Inflammatory macrophage treated with lipopolysaccharide for 1 hour (primary cell): Measurements from ENCODE around the gene FOXO3.
A peak's percentile ranks its signal among the peaks of the same experiment; 100 is the strongest.
"Not testable (repeated sequence)": the region's sequence is repeated elsewhere in the genome, so short reads cannot be mapped to it uniquely, and the experiment has no call there.

Source experiments
- DNase-seq, 2 donors: peaks; one replicate each; pipeline ENCODE4 v3.0.0-alpha.2; 2020 to 2022

Gene FOXO3

GRCh38 chr6:108665495-108666196 lies 104.9 kb downstream of the FOXO3 start:
- DNase-seq = no peak

DNA sequence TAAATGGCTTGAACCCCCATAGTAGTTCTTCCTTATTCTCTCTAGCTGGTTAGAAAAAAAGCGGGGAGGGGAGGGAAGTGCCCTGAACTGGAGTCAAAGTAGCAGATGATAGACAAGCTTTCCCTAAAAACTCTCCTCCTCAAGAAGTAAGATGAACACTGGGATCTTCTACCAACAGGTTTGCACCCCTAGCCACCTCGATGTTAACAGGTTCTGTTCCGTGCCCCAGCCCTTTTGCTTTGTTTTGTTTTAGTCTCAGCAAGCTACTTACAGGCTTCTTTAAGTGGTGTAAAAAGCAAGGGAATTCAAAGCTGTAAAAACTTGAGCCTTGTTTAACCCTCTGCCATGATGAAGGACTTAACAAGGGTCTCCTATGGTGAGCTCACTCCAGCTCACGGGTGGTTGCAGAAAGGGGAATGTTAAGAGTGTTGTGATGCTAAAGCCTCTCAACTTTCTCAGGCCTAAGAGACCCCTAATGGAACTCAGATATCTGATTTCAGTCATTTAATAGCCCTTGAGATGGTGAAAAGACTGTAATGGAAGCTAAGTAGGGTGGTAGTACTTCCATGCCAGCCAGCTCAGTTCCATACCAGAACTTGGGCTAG lies 106.0 kb downstream of the FOXO3 start:
- DNase-seq = no peak

DNA sequence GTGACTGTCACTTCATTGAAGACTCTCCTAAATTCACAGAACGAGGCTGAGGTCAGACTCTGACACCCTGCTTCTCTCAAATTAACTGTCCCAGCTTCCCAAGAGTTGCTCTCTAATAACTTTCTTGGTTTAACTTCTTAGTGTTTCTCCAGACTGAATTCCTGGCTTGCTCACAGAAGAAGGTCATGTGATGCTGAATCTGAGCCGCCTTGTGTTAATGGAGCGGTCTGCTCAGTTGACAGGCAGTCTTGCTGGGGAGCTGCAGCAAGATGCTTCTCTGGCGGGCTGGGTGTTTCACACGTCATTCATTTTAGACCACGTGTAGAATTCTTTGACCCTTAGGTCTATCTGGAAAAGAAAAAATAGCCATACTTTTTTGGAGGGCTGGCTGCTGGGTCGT lies 107.3 kb downstream of the FOXO3 start:
- no peak for DNase-seq

DNA sequence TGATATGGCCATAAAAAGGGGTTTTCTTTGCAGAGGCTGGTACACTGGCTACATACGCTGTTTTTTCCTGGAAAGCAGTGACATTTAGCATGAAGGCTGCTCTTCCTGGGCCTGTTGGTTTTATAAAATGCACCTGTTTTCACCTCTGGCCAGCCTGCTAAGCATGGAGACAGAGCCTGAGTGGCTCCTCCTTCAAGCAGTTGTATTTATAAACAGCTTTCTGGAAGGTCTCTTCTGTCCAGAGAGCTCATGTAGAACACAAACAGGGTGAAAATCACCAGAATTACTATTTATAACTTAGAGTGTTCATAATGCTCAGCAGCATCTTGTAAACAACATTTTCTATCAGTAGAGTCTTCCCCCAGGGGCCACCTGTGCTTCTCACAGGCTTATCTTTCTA lies 109.0 kb downstream of the FOXO3 start:
- DNase-seq = no peak

DNA sequence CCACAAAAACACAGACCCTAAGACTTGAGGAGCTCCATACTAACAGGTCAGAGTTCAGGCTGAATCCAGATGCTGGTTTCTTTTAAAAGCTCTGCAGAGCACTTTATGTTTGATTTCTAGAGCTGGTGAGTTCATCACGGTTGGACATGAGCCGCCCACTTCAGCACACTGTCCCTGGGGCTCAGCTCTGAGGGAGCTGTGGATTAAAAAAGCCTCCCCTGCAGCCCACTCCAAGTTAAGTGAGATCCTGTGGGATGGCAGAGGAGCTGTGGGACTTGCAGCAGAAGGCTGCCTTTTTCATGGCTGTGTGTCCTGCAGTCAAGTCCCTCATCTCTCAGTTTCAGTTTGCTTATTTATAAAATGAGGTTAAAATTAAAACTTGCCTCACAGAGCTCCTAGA lies 110.5 kb downstream of the FOXO3 start:
- no peak for DNase-seq

DNA sequence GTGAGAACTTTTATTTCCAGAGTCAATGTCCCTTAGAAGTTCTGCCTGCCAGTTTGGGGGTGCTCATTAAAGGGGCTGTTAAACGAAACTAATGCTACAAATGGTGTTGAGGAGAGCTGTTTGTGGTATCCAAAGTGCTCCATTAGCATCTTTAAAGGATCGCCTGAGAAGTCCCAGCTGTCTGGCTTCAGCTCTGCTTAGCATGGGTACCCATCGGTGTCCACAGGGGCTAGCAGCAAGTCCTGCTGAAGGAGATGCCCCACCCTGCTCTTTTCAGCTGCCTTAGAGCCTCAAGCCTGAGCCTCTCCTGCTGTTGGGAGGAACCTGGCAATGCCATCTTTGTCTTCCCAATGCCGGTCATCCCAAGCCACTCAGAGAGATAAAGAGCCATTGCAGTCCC lies 111.1 kb downstream of the FOXO3 start:
- no peak for DNase-seq

DNA sequence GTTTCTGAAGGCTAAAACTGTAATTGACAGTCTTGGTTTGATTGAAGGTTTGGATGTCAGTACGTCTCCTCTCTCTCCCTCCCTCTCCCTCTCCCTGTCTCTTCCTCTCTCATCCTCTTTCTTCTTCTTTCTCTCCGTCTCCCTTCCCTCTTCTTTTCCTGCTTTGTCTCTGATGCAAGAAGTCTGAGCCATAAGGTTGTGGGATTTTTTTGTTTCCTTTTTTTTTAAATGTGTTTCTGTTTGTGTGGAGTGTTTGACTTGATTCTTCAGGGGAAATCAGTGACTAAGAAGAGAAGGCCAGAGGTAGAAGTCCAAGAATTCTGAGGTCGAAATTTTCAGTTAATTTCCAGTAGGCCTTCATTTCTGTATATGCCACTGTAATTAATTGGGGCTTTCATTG lies 111.9 kb downstream of the FOXO3 start:
- DNase-seq = peak; percentile 38 to 40

DNA sequence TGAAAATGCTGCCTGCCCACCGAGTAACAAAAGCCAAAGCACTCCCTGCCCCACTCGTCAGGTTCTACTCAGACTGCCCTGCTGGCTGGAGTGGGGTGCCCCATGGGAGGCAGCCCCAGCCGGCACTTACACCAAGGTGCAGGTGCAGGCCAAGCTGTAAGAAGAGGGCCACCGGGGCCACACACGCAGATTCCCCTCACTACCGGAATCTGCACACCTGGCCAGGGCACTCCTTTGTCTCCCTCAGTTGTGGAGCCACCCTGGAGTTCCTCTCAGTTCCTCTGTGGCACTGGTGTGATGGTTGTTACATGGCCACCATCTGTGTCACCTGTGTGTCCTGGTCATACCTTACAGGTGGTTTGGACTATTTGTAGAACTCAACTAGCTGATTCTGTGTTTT lies 112.4 kb downstream of the FOXO3 start:
- no peak for DNase-seq

DNA sequence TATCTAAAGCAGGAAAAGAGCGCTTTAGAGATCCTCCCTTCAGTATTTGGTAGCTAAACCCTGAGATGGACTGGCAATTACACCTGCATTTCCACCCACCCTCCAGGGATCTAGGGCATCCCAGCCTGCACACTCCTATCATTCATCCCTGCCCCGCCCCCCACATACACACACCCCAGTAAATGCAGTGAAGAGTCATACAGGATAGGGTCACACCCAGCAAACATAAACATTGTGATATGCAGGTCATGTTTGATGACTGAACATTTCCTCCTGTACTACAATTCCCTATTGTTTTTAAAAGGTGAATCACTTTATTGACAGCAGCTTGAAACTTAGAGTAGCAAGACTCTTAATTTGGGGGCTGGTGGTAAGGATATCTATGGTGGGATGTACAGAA lies 112.9 kb downstream of the FOXO3 start:
- DNase-seq = no peak

GRCh38 chr6:108675226-108676200 lies 114.8 kb downstream of the FOXO3 start:
- no peak for DNase-seq

GRCh38 chr6:108676555-108676954 lies 115.8 kb downstream of the FOXO3 start:
- DNase-seq = no peak

- DNase-seq = no peak
These were observed 116.6 kb downstream of the FOXO3 start for GRCh38 chr6:108677357-108677756.

- DNase-seq = no peak
These were observed 117.2 kb downstream of the FOXO3 start for GRCh38 chr6:108677894-108678293.

DNA sequence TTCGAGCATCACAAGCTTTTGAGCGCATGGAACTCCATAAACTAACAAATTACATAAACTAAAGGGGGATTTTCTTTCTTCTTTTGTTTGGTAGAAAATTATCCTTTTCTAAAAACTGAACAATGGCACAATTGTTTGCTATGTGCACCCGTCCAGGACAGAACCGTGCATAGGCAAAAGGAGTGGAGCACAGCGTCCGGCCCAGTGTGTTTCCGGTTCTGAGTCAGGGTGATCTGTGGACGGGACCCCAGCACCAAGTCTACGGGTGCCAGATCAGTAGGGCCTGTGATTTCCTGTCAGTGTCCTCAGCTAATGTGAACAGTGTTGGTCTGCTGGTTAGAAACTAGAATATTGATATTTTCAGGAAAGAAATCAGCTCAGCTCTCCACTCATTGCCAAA lies 119.6 kb downstream of the FOXO3 start:
- DNase-seq = not testable (repeated sequence)

GRCh38 chr6:108681721-108682120 lies 121.0 kb downstream of the FOXO3 start:
- DNase-seq = not testable (repeated sequence)

GRCh38 chr6:108682383-108683119 lies 121.8 kb downstream of the FOXO3 start:
- DNase-seq = not testable (repeated sequence)

DNA sequence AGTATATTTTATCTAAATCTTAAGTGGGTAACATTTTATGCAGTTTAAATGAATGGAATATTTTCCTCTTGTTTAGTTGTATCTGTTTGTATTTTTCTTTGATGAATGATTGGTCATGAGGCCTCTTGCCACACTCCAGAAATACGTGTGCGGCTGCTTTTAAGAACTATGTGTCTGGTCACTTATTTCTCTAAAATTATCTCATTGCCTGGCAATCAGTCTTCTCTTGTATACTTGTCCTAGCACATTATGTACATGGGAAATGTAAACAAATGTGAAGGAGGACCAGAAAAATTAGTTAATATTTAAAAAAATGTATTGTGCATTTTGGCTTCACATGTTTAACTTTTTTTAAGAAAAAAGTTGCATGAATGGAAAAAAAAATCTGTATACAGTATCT lies 123.3 kb downstream of the FOXO3 start:
- not testable (repeated sequence) for DNase-seq

DNA sequence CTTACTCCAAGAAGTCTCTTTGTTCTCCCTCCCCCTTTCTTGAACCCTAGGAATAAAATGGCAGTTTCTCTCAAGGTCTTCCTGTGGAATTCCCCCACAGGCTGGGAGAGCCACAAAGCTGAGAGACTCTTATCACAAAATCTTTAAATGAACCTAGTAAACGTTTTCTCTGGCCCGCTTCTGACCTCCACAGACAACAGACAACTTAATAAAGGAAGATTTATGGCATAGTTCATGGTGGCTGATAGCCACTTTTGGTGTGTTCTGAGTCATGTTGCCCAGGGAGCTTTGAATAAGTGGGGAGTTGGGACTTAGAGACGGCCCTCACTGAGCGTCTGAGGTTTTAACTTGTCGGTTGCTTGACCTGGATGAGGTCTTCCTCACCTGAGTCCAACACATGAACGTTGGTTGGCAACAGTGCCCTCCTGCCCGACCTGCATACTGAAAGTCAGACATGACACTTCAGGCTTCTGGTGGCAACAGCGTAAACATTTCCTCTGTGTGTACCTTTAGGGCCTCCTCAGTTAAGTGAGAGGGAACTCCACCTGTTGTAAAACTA lies 124.1 kb downstream of the FOXO3 start:
- DNase-seq = no peak

GRCh38 chr6:108685970-108686369 lies 125.3 kb downstream of the FOXO3 start:
- DNase-seq = peak in 1 of 2 donors; percentile 27

GRCh38 chr6:108686896-108687295 lies 126.2 kb downstream of the FOXO3 start:
- DNase-seq = no peak

GRCh38 chr6:108687921-108688320 lies 127.2 kb downstream of the FOXO3 start:
- no peak for DNase-seq
